Brain microvascular endothelial cell (primary cell): ENCODE data around the gene SPSB1.

Experiments used
- DNase-seq: peaks from one replicate; pipeline ENCODE4 v3.0.0-alpha.2; 2020
- H3K27ac ChIP-seq: fragments of 250-450 bp; sonication (Bioruptor Pico); 2 replicates; pipeline ENCODE4 v1.5.1; 2020; ENCODE audit warnings: mild to moderate bottlenecking, moderate library complexity
- H3K27me3 ChIP-seq: fragments of 250-450 bp; sonication (Bioruptor Pico); replicated peaks from 2 replicates; pipeline ENCODE4 v1.5.1; 2020; ENCODE audit warnings: mild to moderate bottlenecking
- H3K36me3 ChIP-seq: fragments of 250-450 bp; sonication (Bioruptor Pico); replicated peaks from 2 replicates; pipeline ENCODE4 v1.5.1; 2020; ENCODE audit warnings: mild to moderate bottlenecking
- H3K4me3 ChIP-seq: 2 replicates; pipeline ENCODE4 v1.5.1; 2011; ENCODE audit warnings: low read depth, mild to moderate bottlenecking, control low read depth, low read length, moderate library complexity
- CTCF ChIP-seq: IDR thresholded peaks from 2 replicates; pipeline ENCODE4 v1.5.1; 2011; ENCODE audit warnings: low read depth, mild to moderate bottlenecking, moderate library complexity, low read length, control low read depth, inconsistent platforms; ENCODE audit errors: missing control alignments
- in situ Hi-C: cut with HindIII; loops from 2 replicates; pipeline ENCODE4 v1.10.0; 2017; ENCODE audit warnings: low sequenced_read_pairs, low pct_ligation_motif_present

Gene SPSB1

DNA sequence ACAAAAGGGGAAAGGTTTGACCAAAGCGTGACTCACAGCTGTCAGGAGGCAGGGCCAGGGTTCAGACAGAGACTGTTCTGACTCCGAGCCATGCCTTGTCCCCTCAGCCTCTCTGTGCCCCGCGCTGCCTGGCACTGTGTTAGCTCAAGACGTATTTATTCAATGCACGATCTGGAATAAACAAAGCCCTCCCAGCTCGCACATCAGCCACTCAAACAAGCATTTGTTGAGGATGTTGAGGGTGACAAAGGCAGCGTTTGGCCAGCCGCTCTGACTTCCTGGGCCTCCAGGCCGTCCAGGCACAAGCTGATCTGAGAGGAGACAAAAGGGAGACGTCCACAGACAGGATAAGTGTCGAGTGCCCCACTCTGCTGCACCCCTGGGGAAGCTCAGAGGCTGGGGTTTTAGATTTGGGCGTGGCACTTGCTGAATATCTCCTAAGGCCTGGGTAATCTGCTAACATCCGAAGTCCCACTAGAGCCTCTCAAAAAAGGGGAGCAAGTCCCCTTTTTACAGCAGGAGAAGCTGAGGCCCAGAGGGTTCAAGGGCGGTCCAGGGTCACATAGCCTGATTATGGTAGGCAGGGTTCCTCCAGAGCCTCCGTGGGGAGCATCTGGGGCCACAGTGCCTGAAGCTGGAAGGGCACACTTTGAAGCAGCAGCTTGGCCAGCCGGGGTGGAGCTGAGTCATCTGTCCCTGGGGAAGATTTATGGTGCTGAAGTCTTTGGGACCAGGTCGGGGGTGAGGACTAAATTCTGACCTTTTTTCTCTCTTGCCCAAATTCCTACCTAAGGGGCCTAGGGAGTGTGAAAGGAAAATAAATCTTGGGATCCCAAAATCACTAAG, 95.9 kb downstream of the SPSB1 start:
- no peak overlapping the region for H3K27ac ChIP-seq
- DNase-seq: no peak
- in situ Hi-C loops: no loop called here
- no peaks in the 10 kb centered on the region for H3K27me3 ChIP-seq
- no peak for TF ChIP-seq CTCF
- H3K36me3 ChIP-seq: no peaks in the 10 kb centered on the region
- H3K4me3 ChIP-seq: no peak overlapping the region

DNA sequence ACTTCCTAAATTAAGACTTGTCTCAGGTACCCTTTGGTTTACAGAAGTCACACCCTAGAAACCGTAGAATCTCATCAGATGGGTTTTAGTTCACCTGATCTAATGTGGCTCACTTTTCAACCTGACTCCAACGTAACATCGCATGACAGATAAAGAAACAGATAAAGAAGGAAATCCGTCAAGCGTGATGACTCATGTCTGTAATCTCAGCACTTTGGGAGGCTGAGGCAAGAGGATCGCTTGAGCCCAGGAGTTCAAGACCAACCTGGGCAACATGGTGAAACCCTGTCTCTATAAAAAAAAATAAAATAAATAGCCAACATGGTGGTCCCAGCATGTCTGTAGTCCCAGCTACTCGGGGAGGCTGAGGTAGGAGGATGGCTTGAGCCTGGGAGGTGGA, 97.3 kb downstream of the SPSB1 start:
- Histone ChIP-seq H3K4me3 (no peak overlapping the region), H3K27me3 (no peaks in the 10 kb centered on the region), H3K27ac (no peak overlapping the region), H3K36me3 (no peaks in the 10 kb centered on the region)
- in situ Hi-C loops: no loop called here
- no peak for DNase-seq
- TF ChIP-seq CTCF: no peak

DNA sequence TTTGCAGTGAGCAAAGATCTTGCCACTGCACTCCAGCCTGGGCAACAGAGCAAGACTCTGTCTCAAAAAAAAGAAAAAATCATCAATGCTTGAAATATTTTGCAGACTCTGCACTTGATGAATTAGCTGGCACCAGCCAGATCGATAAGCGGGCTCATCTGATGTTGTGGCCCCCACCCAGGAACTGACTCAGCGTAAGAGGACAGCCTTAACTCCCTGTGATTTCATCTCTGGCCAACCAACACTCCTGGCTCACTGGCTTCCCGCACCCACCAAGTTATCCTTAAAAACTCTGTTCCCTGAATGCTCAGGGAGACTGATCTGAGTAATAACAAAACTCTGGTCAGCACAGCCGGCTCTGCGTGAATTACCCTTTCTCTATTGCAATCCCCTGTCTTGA, 98.9 kb downstream of the SPSB1 start:
- Histone ChIP-seq H3K4me3 (no peak overlapping the region), H3K27me3 (no peaks in the 10 kb centered on the region), H3K27ac (no peak overlapping the region), H3K36me3 (no peaks in the 10 kb centered on the region)
- no peak for DNase-seq
- no peak for TF ChIP-seq CTCF
- in situ Hi-C loops: no loop called here

DNA sequence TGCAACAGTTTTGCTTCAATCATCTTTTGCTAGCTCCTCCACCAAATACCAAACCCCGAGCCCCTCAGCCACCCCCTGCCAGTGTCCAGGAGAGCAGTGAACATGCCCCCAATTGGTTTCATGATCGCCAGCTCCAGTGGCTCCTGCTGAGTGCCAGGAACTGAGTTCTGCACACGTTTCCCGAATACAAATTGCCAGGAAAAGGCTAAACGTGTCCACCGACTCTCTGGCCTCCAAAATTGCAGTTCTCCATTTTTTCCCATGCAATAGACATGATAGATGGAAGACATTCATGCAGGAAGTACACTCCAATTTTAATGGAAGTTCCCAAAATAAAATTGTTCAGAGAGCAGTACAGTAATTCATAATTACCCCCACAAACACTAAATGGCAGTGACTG, 101.3 kb downstream of the SPSB1 start:
- in situ Hi-C loops: no loop called here
- no peaks in the 10 kb centered on the region for H3K36me3 ChIP-seq
- no peak for DNase-seq
- TF ChIP-seq CTCF: no peak
- H3K27me3 ChIP-seq: no peaks in the 10 kb centered on the region
- H3K27ac ChIP-seq: no peak overlapping the region
- H3K4me3 ChIP-seq: no peak overlapping the region

- in situ Hi-C loops: no loop called here
- Histone ChIP-seq H3K4me3 (no peak overlapping the region), H3K27me3 (no peaks in the 10 kb centered on the region), H3K36me3 (no peaks in the 10 kb centered on the region), H3K27ac (no peak overlapping the region)
- no peak for DNase-seq
- TF ChIP-seq CTCF: no peak
These were observed 102.3 kb downstream of the SPSB1 start for GRCh38 chr1:9395018-9395417.

- DNase-seq: no peak
- in situ Hi-C loops: no loop called here
- Histone ChIP-seq H3K27ac (no peak overlapping the region), H3K4me3 (no peak overlapping the region), H3K36me3 (no peaks in the 10 kb centered on the region), H3K27me3 (no peaks in the 10 kb centered on the region)
- TF ChIP-seq CTCF: no peak
These were observed 104.4 kb downstream of the SPSB1 start for GRCh38 chr1:9397047-9397446.
